Naive B cell (primary cell): ENCODE measurements around the gene BAHCC1. TPM values are rescaled to one million over a fixed set of nuclear protein-coding genes. Genes with fewer than 3 reads are reported as not detected.

Source experiments
- ATAC-seq, 2 donors: fragments of 150-1000 bp; cut with Tn5 transposase; 2 replicates each; pipeline ENCODE4 v1.10.0; 2021; ENCODE audit warnings: low read depth in 2 of 2, mild to moderate bottlenecking in 2 of 2, moderate library complexity in 2 of 2
- DNase-seq: peaks from one replicate; pipeline ENCODE4 v3.0.0; 2022
- H3K27ac Mint-ChIP-seq, 6 donors: one replicate each; pipeline ENCODE4 v1.8.0; 2020 to 2022; ENCODE audit warnings: mild to moderate bottlenecking in 6 of 6, mixed read lengths in 6 of 6, moderate library complexity in 5 of 6, inconsistent platforms in 2 of 6
- H3K27me3 Mint-ChIP-seq, 3 donors: one replicate each; pipeline ENCODE4 v1.8.0; 2021 to 2022; ENCODE audit warnings: mixed read lengths in 3 of 3, mild to moderate bottlenecking in 1 of 3
- H3K36me3 Mint-ChIP-seq, 2 donors: one replicate each; pipeline ENCODE4 v1.8.0; 2020 to 2022; ENCODE audit warnings: mixed read lengths in 2 of 2, inconsistent platforms in 1 of 2, mild to moderate bottlenecking in 1 of 2
- H3K4me1 Mint-ChIP-seq, 3 donors: one replicate each; pipeline ENCODE4 v1.8.0; 2020 to 2022; ENCODE audit warnings: mixed read lengths in 3 of 3, inconsistent platforms in 1 of 3, mild to moderate bottlenecking in 1 of 3, moderate library complexity in 1 of 3
- H3K4me3 Mint-ChIP-seq, 8 donors: one replicate each; pipeline ENCODE4 v1.8.0; 2020 to 2022; ENCODE audit warnings: mild to moderate bottlenecking in 8 of 8, mixed read lengths in 8 of 8, moderate library complexity in 8 of 8, inconsistent platforms in 2 of 8
- H3K9me3 Mint-ChIP-seq, 7 donors: one replicate each; pipeline ENCODE4 v1.8.0; 2020 to 2022; ENCODE audit warnings: mixed read lengths in 7 of 7, mild to moderate bottlenecking in 5 of 7, inconsistent platforms in 2 of 7, moderate library complexity in 1 of 7
- polyA plus RNA-seq, 6 donors: library from polyadenylated mRNA; unstranded; fragments of 300-500 nt; fragmentation: Illumina TruSeq; gene quantifications; one replicate each; pipeline ENCODE4 v1.2.3, GENCODE V29; 2021; ENCODE audit warnings: low read depth in 6 of 6

The BAHCC1 gene
- polyA plus RNA-seq, 6 donors from 2014 or later = 0.07 TPM; not detected in 5

DNA sequence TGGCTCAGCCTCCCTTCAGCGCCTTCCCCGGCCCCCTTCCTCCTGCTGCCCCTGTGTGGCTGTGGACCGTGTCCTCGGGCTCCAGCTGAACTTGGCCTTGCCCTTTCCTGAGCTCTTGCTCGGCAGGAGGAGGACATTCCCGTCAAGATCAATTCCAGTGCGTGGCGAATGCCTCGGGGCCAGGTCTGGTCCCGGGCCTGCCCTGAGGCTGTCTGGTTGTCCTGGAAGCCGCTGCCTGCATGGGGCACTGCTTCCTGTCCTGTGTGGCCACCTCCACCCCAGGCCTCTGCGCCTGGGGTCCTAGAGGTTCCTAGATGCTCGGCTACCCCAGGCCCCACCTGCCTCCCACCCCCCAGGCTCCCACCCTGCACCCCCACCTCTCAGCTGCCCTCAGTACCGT, 12.8 kb downstream of the BAHCC1 start:
- no peak overlapping the region for H3K4me3 Mint-ChIP-seq
- ATAC-seq = no peak

DNA sequence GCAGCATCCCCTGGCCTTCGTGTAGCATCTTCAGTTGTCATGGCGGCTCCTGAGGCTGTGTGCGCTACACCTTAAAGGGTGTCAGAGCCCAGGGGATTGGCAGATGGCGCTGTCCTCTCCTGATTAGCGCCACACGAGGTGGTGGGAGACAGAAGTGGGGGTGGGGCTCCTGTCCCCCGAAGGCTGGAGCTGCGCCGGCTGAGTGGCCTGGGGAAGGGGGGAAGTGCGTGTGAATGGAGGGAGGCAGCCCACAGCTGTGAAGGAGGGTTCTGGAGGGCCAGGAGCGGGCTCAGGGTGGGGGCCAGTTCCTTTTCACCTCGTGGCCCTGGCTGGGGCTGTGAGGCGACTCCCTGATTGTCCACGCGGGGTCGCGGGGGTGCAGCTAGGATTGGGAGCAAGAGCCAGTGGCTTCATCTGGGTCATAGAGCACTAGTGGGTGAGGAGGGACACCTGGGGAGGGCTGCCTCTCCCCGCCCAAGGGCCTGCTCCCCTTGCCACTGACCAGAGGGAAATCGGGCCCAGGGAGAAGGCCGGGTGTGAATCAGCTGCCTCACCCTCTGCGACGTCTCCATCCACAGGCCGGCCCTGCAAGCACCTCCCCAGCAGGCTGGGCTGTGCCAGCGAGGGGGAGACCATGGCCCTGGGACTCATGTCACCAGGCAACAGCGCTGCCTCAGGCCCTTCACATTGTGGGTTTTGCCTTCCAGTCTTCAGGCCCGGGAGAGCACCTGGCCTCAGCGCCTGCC, 14.1 kb downstream of the BAHCC1 start:
- no peak for ATAC-seq
- no peak for DNase-seq
- Mint-ChIP-seq H3K4me3 (no peak overlapping the region), H3K9me3 (no peaks in the 10 kb centered on the region), H3K27me3 (peaks cover 11 to 55% (median 27%) of the 10 kb centered on the region in 3 donors), H3K27ac (no peak overlapping the region), H3K4me1 (peaks cover 5 to 30% (median 14%) of the 10 kb centered on the region in 3 donors), H3K36me3 (no peaks in the 10 kb centered on the region)

More for the DNA sequence above, 12.8 kb downstream of the BAHCC1 start:
- Mint-ChIP-seq H3K9me3 (no peaks in the 10 kb centered on the region), H3K4me1 (peaks cover 5 to 23% (median 11%) of the 10 kb centered on the region in 3 donors), H3K27ac (no peak overlapping the region), H3K36me3 (no peaks in the 10 kb centered on the region), H3K27me3 (peaks cover 17 to 63% (median 37%) of the 10 kb centered on the region in 3 donors)
- no peak for DNase-seq

DNA sequence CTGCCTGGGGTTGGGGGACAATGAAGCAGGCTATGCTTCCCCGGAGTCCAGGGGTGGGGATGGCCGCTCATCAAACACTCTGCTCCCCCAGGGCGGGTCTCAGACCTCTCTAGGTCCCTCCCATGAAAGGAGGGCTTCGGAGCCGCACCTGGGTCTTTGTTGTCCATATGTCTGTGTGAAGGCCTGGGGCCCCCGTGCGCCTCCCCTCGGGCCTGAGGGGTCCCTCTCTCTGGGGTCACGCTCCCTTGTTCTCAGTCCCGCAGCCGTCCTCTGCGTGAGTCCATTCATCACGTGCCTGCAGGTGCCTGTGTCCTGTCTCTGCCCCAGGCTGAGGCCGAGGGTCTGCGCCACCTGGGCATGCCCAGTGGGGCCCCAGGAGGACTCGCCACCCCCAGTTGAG, 15.6 kb downstream of the BAHCC1 start:
- Mint-ChIP-seq H3K36me3 (no peaks in the 10 kb centered on the region), H3K27me3 (peaks cover 11 to 44% (median 27%) of the 10 kb centered on the region in 3 donors), H3K4me3 (no peak overlapping the region), H3K4me1 (peaks cover 5 to 30% (median 14%) of the 10 kb centered on the region in 3 donors), H3K9me3 (no peaks in the 10 kb centered on the region), H3K27ac (no peak overlapping the region)
- ATAC-seq (no peak), DNase-seq (no peak)

DNA sequence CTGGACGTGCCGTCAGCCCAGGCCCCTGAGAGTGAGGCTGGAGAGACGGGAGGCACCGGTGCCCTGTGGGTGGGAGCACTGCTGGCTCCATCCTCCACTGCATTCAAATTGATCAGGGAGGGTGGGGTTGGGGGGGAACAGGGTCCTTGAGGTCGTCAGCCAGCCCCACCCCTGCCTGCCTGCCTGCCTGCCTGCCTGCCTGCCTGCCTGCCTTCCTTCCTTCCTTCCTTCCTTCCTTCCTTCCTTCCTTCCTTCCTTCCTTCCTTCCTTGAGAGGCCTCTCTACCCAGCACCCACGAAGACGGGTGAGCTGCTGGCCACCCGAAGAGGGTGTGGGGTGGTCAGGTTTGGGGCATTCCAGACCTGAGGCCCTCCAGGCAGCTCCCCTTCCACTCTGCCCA, 16.0 kb downstream of the BAHCC1 start:
- peaks cover 11 to 41% (median 27%) of the 10 kb centered on the region in 3 donors for H3K27me3 Mint-ChIP-seq
- ATAC-seq (no peak), DNase-seq (no peak)
- H3K36me3 Mint-ChIP-seq = no peaks in the 10 kb centered on the region
- H3K4me3 Mint-ChIP-seq = peak overlapping the region in 1 of 8 donors; percentile 5
- no peak overlapping the region for H3K27ac Mint-ChIP-seq
- peaks cover 0 to 3% (median 0%) of the 10 kb centered on the region in 7 donors for H3K9me3 Mint-ChIP-seq
- peaks cover 5 to 30% (median 14%) of the 10 kb centered on the region in 3 donors for H3K4me1 Mint-ChIP-seq

DNA sequence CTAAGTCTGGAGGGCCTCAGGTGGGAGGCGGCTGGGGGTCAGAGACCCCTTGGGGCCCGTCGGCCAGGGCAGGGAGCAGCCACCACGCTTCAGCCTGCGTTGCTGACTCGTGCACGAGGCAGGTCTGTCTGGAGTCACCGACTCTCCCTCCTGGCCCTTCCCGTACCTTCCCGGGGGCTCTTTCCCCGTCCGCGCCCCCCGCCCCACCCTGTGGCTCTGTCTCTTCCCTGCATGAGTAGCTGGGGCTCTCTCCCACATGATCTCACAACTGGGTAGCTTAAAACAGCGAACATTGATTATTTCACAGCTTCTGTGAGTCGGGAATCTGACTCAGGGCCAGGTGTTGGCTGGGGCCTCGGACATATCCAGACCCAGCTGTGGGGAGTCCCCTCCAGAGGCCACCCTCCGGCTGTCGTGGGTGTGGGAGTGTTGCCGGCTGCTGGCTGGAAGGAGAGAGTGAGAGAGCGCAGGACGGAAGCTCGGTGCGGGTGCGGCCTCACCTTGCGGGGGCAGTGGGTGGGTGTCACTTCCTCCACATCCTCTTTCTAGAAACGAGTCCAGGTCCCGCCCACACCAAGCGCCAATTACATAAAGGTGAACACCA, 17.3 kb downstream of the BAHCC1 start:
- Mint-ChIP-seq H3K27me3 (peaks cover 7 to 28% (median 19%) of the 10 kb centered on the region in 3 donors), H3K9me3 (peaks cover 0 to 3% (median 0%) of the 10 kb centered on the region in 7 donors), H3K27ac (peak overlapping the region in 2 of 6 donors; percentile 56 to 79), H3K36me3 (no peaks in the 10 kb centered on the region), H3K4me1 (peaks cover 5 to 30% (median 14%) of the 10 kb centered on the region in 3 donors), H3K4me3 (peak overlapping the region in 7 of 8 donors; percentile 32 to 83 (median 79))
- ATAC-seq (peak; percentile 90 to 95), DNase-seq (peak; percentile 57)

DNA sequence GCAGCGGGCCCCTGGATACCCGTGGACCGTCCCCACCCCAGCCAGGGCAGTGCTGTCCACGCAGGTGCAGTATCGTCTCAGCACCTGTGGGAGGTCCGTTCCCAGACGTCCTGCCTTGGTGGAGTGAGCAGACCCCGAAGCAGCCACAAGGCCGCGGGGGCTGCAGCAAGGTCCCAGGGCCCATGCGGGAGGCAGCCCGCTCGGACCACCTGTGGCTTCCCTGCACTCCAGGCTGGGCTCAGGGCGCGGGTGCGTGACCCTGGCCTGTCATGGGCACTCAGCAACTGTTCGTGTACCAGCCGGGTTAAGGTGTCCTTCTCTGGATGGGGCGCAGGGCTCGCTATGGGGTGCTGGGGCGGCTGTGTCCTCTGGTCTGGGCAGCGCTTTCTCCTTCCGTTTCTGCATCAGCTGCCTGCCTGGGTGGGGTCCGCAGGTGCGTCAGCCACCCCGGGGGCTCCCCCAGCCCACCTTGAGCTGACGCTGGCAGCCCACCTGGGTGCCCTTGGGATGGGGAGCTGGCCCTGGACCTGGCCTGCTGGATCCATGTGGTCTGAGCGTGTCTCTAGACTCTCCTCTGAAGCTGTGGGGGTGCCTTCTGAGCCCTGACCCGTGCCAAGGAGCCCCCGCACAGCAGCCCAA, 18.4 kb downstream of the BAHCC1 start:
- H3K27ac Mint-ChIP-seq = no peak overlapping the region

DNA sequence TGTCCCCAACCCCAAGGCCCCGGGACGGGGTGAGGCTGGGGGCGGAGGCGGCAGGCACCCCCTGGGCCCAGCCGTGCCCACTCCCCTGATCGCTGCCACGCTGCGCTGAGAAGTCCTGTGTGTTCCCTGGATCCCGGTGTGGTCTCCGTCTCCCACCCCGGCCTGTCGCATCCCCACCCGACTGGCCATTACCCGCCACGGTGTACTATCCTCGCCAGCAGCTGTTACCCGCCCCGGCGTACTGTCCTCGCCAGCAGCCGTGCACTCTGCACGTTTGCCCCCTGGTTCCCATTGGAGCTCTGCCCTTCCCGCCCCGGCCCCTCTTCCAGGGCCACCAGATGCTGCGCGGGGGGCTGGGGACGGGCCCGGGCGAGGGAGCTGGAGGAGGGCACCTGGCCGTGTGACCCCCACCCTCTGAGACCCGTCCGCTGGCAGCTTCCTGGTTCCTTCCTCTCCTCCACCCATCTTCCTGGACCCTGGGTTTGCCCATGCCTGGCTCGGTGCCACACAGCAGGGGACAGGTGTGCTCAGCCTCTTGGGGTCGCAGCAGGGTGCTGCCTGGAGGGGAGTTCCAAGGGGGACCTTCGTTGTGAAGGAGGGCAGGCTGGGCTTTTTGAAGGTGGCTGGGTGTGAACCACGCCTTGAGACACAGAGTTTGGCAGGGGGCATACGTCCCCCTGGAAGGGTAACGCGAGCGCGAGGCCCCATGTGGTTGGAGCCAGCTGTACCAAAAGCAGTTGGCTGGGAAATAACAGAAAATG, 19.7 kb downstream of the BAHCC1 start:
- Mint-ChIP-seq H3K27me3 (peaks cover 0 to 8% (median 7%) of the 10 kb centered on the region in 3 donors), H3K9me3 (peaks cover 0 to 3% (median 0%) of the 10 kb centered on the region in 7 donors), H3K36me3 (no peaks in the 10 kb centered on the region), H3K27ac (no peak overlapping the region), H3K4me1 (peaks cover 5 to 22% (median 14%) of the 10 kb centered on the region in 3 donors), H3K4me3 (no peak overlapping the region)
- ATAC-seq = no peak
- DNase-seq = no peak

More for the DNA sequence above, 18.4 kb downstream of the BAHCC1 start:
- peaks cover 5 to 30% (median 14%) of the 10 kb centered on the region in 3 donors for H3K4me1 Mint-ChIP-seq
- no peaks in the 10 kb centered on the region for H3K36me3 Mint-ChIP-seq
- peaks cover 7 to 18% (median 9%) of the 10 kb centered on the region in 3 donors for H3K27me3 Mint-ChIP-seq
- peak overlapping the region in 1 of 8 donors; percentile 71 for H3K4me3 Mint-ChIP-seq
- H3K9me3 Mint-ChIP-seq = peaks cover 0 to 3% (median 0%) of the 10 kb centered on the region in 7 donors
- DNase-seq (no peak), ATAC-seq (no peak)

DNA sequence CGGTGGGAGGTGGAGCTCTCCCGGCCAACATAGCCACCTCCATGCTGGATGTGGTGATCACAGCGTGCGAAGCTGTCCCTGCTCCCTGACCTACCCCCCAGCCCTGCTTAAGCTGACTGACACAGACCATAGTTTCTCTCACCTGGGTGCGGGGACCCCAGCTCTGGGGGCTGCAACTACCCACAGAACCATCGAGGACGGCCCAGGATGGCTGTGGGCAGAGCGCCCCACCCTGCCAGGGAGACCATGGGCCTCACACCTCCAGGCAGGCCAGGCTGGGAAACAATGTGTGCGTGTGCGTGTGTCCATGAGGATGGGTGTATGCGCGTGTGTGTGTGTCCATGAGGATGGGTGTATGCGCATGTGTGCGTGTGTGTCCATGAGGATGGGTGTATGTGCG, 20.4 kb downstream of the BAHCC1 start:
- H3K27ac Mint-ChIP-seq = peak overlapping the region in 1 of 6 donors; percentile 90

DNA sequence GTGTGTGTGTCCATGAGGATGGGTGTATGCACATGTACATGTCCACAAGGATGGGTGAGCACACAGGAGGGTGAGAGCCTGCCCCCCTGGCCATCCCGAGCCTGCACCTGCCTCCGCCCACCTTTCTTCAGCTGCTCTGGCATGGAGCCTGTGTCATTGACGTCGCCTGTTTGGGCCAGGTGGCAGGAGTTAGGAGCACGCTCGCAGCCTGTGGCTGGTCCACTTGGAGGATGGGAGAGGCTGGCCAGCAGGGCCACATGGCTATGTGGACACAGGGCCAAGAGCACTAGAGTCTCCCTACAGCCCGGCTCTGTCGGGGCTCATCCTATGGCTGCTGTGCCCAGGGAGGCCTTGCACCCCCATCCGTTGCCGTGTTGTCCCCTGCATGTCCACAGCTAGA, 21.4 kb downstream of the BAHCC1 start:
- Mint-ChIP-seq H3K4me1 (peaks cover 5 to 17% (median 10%) of the 10 kb centered on the region in 3 donors), H3K27ac (no peak overlapping the region), H3K27me3 (peaks cover 0 to 7% (median 6%) of the 10 kb centered on the region in 3 donors), H3K9me3 (peaks cover 0 to 3% (median 0%) of the 10 kb centered on the region in 7 donors), H3K36me3 (no peaks in the 10 kb centered on the region), H3K4me3 (no peak overlapping the region)
- ATAC-seq = no peak
- DNase-seq = no peak

More for the DNA sequence above, 20.4 kb downstream of the BAHCC1 start:
- Mint-ChIP-seq H3K4me3 (peak overlapping the region in 1 of 8 donors; percentile 61), H3K27me3 (peaks cover 0 to 10% (median 7%) of the 10 kb centered on the region in 3 donors), H3K9me3 (peaks cover 0 to 3% (median 0%) of the 10 kb centered on the region in 7 donors), H3K4me1 (peaks cover 5 to 22% (median 14%) of the 10 kb centered on the region in 3 donors), H3K36me3 (no peaks in the 10 kb centered on the region)
- DNase-seq (no peak), ATAC-seq (no peak)

DNA sequence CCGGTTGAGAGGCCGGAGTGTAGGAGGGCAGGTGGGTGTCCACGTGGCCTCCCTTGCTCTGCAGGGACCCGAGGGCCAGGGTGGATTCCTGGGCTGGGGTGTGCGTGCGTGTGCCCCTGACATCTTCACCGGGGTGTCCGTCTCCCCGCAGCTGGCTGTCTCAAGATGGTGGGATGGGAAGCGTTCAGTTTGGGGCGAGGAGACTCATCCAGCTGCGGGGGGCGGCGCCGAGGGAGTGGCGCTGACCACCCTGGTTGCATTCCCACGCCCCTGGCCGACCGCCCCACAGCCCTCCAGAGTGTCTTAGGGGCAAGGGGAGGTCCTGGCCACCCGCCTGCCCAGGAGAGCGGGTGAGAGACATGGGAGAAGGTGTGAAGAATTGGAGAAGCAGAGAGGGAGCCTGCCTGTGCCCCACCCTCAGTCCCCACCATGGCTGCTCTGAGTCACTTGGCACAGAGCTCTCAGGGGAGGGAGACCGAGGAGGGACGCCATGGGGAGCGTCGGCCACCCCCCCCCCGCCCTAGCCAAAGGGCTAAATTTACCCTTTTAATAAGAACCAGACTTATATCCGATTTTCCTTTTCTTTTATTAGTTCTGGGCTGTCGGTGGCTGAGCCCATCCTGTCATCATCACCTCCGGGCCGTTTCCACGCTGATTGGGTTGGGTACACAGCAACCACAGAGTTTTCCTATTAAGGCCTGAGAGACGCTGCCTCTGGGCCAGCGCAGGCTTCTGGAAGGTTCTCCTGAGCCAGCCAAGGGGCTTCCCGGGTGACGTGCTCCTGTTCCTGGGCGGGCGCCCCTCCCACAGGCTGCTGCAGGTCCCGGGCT, 22.0 kb downstream of the BAHCC1 start:
- H3K4me1 Mint-ChIP-seq = peaks cover 5 to 15% (median 10%) of the 10 kb centered on the region in 3 donors
- no peak for ATAC-seq
- H3K36me3 Mint-ChIP-seq = no peaks in the 10 kb centered on the region
- H3K27me3 Mint-ChIP-seq = peaks cover 0 to 6% (median 5%) of the 10 kb centered on the region in 3 donors
- H3K27ac Mint-ChIP-seq = no peak overlapping the region
- DNase-seq = no peak
- no peak overlapping the region for H3K4me3 Mint-ChIP-seq
- H3K9me3 Mint-ChIP-seq = peaks cover 0 to 3% (median 0%) of the 10 kb centered on the region in 7 donors

DNA sequence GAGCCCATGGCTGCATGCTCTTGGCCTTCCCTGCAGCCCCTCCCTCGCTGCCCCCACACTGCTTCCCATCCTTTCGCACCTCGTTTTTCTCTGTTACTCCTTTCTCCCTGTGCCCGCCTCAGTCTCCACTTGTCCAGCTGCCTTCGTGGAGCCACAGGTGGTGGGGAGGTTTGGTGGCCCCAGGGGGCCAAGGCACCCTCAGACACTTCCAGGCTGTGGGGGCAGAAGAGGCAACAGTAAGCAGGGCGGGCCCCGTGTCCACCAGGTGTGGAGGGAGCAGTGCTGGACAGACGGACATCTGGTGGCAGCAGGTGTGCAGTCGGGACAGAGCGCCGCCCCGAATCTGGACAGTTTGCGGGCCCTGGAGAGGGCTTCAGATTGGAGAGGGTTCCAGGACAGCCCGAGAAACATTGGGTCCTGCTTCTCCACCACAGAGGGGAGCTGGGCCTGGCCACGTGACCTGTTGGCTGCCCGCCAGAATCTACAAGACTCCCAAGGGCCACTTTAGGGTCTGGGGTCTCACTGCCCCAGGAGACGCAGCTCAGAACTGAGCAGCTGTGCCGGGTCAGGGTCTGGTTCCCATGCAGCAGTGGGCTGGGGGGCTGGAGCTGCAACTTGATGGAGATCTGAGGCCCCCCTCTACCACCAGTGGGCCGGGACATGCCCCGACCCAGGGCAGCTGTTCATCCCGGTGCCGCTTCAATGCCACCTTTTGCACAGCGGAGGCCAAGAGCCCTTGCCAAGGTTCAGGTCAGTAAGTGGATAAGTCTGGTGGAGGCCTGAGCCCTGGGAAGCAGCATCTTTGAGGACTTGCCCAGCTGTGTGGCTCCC, 22.8 kb downstream of the BAHCC1 start:
- no peak for DNase-seq
- Mint-ChIP-seq H3K4me3 (peak overlapping the region in 1 of 8 donors; percentile 71), H3K27ac (no peak overlapping the region), H3K36me3 (no peaks in the 10 kb centered on the region), H3K4me1 (peaks cover 0 to 7% (median 2%) of the 10 kb centered on the region in 3 donors), H3K9me3 (peaks cover 0 to 3% (median 0%) of the 10 kb centered on the region in 7 donors), H3K27me3 (peaks cover 0 to 5% (median 0%) of the 10 kb centered on the region in 3 donors)
- no peak for ATAC-seq
